Measurements from ENCODE around the gene SAFB2.

GRCh38 chr19:5631567-5632240 lies 9.1 kb upstream of the SAFB2 start:
- TF ChIP-seq, protein P1, sequence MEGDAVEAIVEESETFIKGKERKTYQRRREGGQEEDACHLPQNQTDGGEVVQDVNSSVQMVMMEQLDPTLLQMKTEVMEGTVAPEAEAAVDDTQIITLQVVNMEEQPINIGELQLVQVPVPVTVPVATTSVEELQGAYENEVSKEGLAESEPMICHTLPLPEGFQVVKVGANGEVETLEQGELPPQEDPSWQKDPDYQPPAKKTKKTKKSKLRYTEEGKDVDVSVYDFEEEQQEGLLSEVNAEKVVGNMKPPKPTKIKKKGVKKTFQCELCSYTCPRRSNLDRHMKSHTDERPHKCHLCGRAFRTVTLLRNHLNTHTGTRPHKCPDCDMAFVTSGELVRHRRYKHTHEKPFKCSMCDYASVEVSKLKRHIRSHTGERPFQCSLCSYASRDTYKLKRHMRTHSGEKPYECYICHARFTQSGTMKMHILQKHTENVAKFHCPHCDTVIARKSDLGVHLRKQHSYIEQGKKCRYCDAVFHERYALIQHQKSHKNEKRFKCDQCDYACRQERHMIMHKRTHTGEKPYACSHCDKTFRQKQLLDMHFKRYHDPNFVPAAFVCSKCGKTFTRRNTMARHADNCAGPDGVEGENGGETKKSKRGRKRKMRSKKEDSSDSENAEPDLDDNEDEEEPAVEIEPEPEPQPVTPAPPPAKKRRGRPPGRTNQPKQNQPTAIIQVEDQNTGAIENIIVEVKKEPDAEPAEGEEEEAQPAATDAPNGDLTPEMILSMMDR (IDR thresholded peaks at IDR 0.05), result no peak
- TF ChIP-seq POLR2A (IDR thresholded peaks at IDR 0.05), result no peak
